RWPE2 (cell line): Measurements from ENCODE around the gene CAPN10.

ENCODE experiments used
- ATAC-seq: fragments of 200-7000 bp; cut with Tn5 transposase; 3 replicates; pipeline ENCODE4 v1.9.1; 2021; ENCODE audit warnings: low read depth
- DNase-seq: peaks from one replicate; pipeline ENCODE4 v3.0.0-alpha.2; 2020; ENCODE audit warnings: low spot score
- H3K27ac ChIP-seq: fragments of 450-650 bp; 2 replicates; pipeline ENCODE4 v1.5.1; 2017; ENCODE audit warnings: mild to moderate bottlenecking; ENCODE audit not compliant: poor library complexity, severe bottlenecking
- H3K27me3 ChIP-seq: fragments of 250-450 bp; sonication (Bioruptor Pico); 2 replicates; pipeline ENCODE4 v1.5.1; 2021; ENCODE audit warnings: mild to moderate bottlenecking, moderate library complexity; ENCODE audit not compliant: insufficient read depth, poor library complexity, severe bottlenecking
- H3K36me3 ChIP-seq: fragments of 250-450 bp; sonication (Bioruptor Pico); 2 replicates; pipeline ENCODE4 v1.5.1; 2020; ENCODE audit warnings: low read depth, mild to moderate bottlenecking, moderate library complexity
- H3K4me1 ChIP-seq: fragments of 250-450 bp; sonication (Bioruptor Pico); 2 replicates; pipeline ENCODE4 v1.5.1; 2021; ENCODE audit warnings: mild to moderate bottlenecking, moderate library complexity; ENCODE audit not compliant: insufficient read depth, poor library complexity, severe bottlenecking
- H3K4me3 ChIP-seq: fragments of 250-450 bp; sonication (Bioruptor Pico); 2 replicates; pipeline ENCODE4 v1.5.1; 2021; ENCODE audit warnings: mild to moderate bottlenecking, moderate library complexity; ENCODE audit not compliant: severe bottlenecking
- H3K9me3 ChIP-seq: fragments of 250-450 bp; sonication (Bioruptor Pico); 2 replicates; pipeline ENCODE4 v1.5.1; 2021; ENCODE audit warnings: mild to moderate bottlenecking, moderate library complexity; ENCODE audit not compliant: severe bottlenecking
- CTCF ChIP-seq: fragments of 450-650 bp; IDR thresholded peaks from one replicate; pipeline ENCODE4 v1.5.1; 2017; ENCODE audit warnings: mild to moderate bottlenecking, moderate library complexity; ENCODE audit not compliant: poor library complexity, severe bottlenecking

The CAPN10 gene

GRCh38 chr2:240583774-240584173 is 2.8 kb upstream of the CAPN10 start:
- Histone ChIP-seq H3K9me3 (no peaks in the 10 kb centered on the region), H3K27me3 (no peaks in the 10 kb centered on the region), H3K36me3 (peaks cover 10% of the 10 kb centered on the region; the same call in 1 of the 2 replicates), H3K4me3 (no peak overlapping the region), H3K4me1 (peaks cover 37% of the 10 kb centered on the region), H3K27ac (no peak overlapping the region)
- no peak for TF ChIP-seq CTCF
- DNase-seq (no peak), ATAC-seq (no peak)

DNA sequence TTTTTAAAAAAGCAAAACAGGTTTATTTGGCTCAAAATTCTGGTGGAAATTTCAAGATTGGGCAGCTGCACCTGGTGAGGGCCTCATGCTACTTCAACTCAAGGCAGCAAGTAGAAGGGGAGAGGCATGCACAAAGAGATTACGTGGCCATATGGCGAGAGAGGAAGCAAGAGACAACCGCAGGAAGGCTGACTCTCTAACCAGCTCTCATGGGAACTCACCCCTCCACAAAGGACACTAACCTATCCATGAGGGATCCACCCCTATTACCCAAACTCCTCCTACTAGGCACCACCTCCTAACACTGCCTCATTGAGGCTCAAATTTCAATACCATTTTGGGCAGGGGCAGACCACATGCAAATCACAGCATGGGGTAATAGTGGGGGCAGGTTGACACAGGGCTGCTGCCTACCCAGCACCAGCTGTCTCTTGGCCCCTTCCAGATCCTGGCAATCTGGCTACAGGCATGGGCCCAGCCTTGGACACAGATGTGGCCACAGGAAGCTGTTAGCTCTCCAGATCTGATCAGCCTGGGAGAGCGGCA is 2.0 kb upstream of the CAPN10 start:
- no peak overlapping the region for H3K27ac ChIP-seq
- ATAC-seq: no peak
- no peak for DNase-seq

GRCh38 chr2:240585101-240585500 is 1.4 kb upstream of the CAPN10 start:
- Histone ChIP-seq H3K4me3 (peak overlapping the region; percentile 82), H3K9me3 (no peaks in the 10 kb centered on the region), H3K27ac (no peak overlapping the region), H3K36me3 (peaks cover 10% of the 10 kb centered on the region; the same call in 1 of the 2 replicates), H3K27me3 (no peaks in the 10 kb centered on the region), H3K4me1 (peaks cover 26% of the 10 kb centered on the region)
- TF ChIP-seq CTCF: no peak
- no peak for DNase-seq
- ATAC-seq: no peak

More for the DNA sequence above, 2.0 kb upstream of the CAPN10 start:
- no peak for TF ChIP-seq CTCF
- Histone ChIP-seq H3K4me1 (peaks cover 30% of the 10 kb centered on the region), H3K9me3 (no peaks in the 10 kb centered on the region), H3K4me3 (no peak overlapping the region), H3K27me3 (no peaks in the 10 kb centered on the region), H3K36me3 (peaks cover 10% of the 10 kb centered on the region; the same call in 1 of the 2 replicates)

- ATAC-seq (no peak), DNase-seq (no peak)
- H3K4me3 ChIP-seq: peak overlapping the region; percentile 82
- H3K27ac ChIP-seq: peak overlapping the region; percentile 25
- H3K36me3 ChIP-seq: peaks cover 10% of the 10 kb centered on the region; the same call in 1 of the 2 replicates
- H3K9me3 ChIP-seq: no peaks in the 10 kb centered on the region
- peaks cover 26% of the 10 kb centered on the region for H3K4me1 ChIP-seq
- H3K27me3 ChIP-seq: no peaks in the 10 kb centered on the region
- TF ChIP-seq CTCF: no peak
These were observed 795 bp upstream of the CAPN10 start for GRCh38 chr2:240585681-240586197.
